ENCODE data around the gene CHTF18. TPM values are rescaled to one million over a fixed set of nuclear protein-coding genes. Genes with fewer than 3 reads are reported as not detected.

CHTF18 gene
- total RNA-seq (2014; rRNA removed; shearing (Covaris generic)) = 108 and 129 TPM in 2 replicates
- 61.3 and 69.2 TPM in 2 replicates for polyA plus RNA-seq (2016; fragmentation: Nextera tagmentation; extraction: Ambion mirVana)
- long read RNA-seq, transcript CHTF18-201 (22 exons, 3,090 nt) = major isoform, 11 of 19 reads
- long read RNA-seq, partial matches to known transcripts = 4 of 19 reads
- long read RNA-seq, other reads (novel, unspliced or antisense) = 4 of 19 reads

GRCh38 chr16:788399-789126 lies at the start of gene CHTF18:
Gene CHTF18, plus strand, starts transcription at chr16:788620. Its CDS starts 65 bp downstream, at chr16:788685.
- H3K4me3 Mint-ChIP-seq = peak within 1 kb of the TSS; percentile 88
- no peaks in the 10 kb centered on the region for H3K27me3 ChIP-seq (ENCODE audit: insufficient read depth)
- no peaks in the 10 kb centered on the region; the same call in 2 of the 3 replicates for H3K9me3 Mint-ChIP-seq
- peak within 1 kb of the TSS; percentile 86; the same call in 1 of the 2 replicates for H3K27ac Mint-ChIP-seq
- H3K27me3 Mint-ChIP-seq (ENCODE audit: insufficient read depth, low read depth, poor library complexity) = peaks cover 14% of the 10 kb centered on the region
- H3K36me3 ChIP-seq (ENCODE audit: insufficient read depth) = no peaks in the 10 kb centered on the region; the same call in 1 of the 2 replicates
- TF ChIP-seq CREB1 (CRISPR knock-in tag; IDR thresholded peaks at IDR 0.05; ENCODE audit: low read depth) (no peak), ZNF331 (CRISPR knock-in tag; IDR thresholded peaks at IDR 0.05; ENCODE audit: low read depth) (no peak), REST (IDR thresholded peaks at IDR 0.05; ENCODE audit: unreplicated experiment) (no peak), CTCF (conservative IDR thresholded peaks at IDR 0.05; ENCODE audit: low read depth in 2 of 2) (no peak), POLR2AphosphoS5 (IDR thresholded peaks at IDR 0.05; ENCODE audit: low read depth) (peak; percentile 71)
- H3K27ac ChIP-seq (ENCODE audit: low read depth) = no peak within 1 kb of the TSS
- peaks cover 11% of the 10 kb centered on the region; the same call in 1 of the 2 replicates for H3K79me2 ChIP-seq (replicated peaks; ENCODE audit: insufficient read depth)
- H3F3A ChIP-seq (replicated peaks; ENCODE audit: low read depth) = no peaks in the 10 kb centered on the region
- H3K4me3 ChIP-seq = peak within 1 kb of the TSS; percentile 90
- no peaks in the 10 kb centered on the region for H3K9me2 ChIP-seq (ENCODE audit: insufficient read depth)
- DNase-seq (ENCODE audit: low spot score) (peak; percentile 93), ATAC-seq (peak; percentile 64)
- H3K4me2 ChIP-seq = peak within 1 kb of the TSS; percentile 91
- H3K4me1 Mint-ChIP-seq = no peaks in the 10 kb centered on the region
- H3K36me3 Mint-ChIP-seq (ENCODE audit: low read depth) = peaks cover 17% of the 10 kb centered on the region
- H4K20me1 ChIP-seq (replicated peaks; ENCODE audit: insufficient read depth) = peaks cover 10% of the 10 kb centered on the region
- H2AFZ ChIP-seq = no peak within 1 kb of the TSS
- H3K4me1 ChIP-seq (ENCODE audit: insufficient read depth) = no peaks in the 10 kb centered on the region
